HFF-Myc (cell line): ENCODE results near the gene WDR59.

Experiments
- DNase-seq: peaks from one replicate; pipeline ENCODE4 v3.0.0-alpha.2; 2011; ENCODE audit warnings: low read depth; ENCODE audit errors: extremely low read depth
- H3K4me3 ChIP-seq: replicated peaks from 2 replicates; pipeline ENCODE4 v1.5.1; 2011; ENCODE audit warnings: low read depth, mild to moderate bottlenecking, control low read depth, low read length
- CTCF ChIP-seq: IDR thresholded peaks from 2 replicates; pipeline ENCODE4 v1.5.1; 2012; ENCODE audit warnings: mild to moderate bottlenecking, low read depth, low read length, control low read depth; ENCODE audit errors: missing control alignments

Gene WDR59

DNA sequence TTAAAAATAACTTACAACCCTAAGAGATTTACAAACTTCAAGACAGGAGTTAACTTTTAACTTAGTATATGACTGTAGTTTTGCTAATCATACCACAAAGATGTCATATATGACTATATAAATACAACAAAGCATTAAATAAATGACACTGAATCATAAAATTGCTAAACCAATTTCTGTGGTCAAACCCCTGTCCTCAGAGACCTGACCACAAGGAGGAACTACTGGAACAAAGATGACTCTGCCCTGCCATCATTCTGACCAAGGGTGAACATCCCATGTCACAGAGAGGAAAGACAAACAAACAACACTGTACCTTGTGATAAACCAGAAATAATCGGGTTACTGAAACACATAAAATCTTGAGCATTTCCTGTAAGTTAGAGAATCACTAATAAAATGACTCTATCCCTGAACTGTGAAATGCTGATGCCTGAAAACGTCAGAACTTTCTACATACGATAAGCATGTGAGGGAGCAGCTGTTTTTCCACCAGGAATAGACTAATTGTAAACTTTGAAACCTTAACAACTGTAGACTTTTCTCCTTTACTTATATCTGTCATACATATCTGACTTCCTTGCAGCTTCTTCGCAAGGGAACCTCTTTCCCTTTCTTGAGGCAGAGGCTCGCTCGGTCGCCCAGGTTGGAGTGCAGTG, 47.9 kb downstream of the WDR59 start:
- no peak for TF ChIP-seq CTCF
- H3K4me3 ChIP-seq, result no peak overlapping the region
- no peak for DNase-seq

GRCh38 chr16:74931445-74931844, 53.5 kb downstream of the WDR59 start:
- no peak overlapping the region for H3K4me3 ChIP-seq
- no peak for TF ChIP-seq CTCF
- DNase-seq, result no peak

GRCh38 chr16:74929636-74930035, 55.3 kb downstream of the WDR59 start:
- no peak overlapping the region for H3K4me3 ChIP-seq
- DNase-seq, result no peak
- no peak for TF ChIP-seq CTCF

GRCh38 chr16:74926805-74927204, 58.1 kb downstream of the WDR59 start:
- H3K4me3 ChIP-seq, result no peak overlapping the region
- DNase-seq, result no peak
- TF ChIP-seq CTCF, result no peak

GRCh38 chr16:74923766-74924460, 61.0 kb downstream of the WDR59 start:
- DNase-seq, result no peak
- no peak for TF ChIP-seq CTCF
- H3K4me3 ChIP-seq, result no peak overlapping the region

DNA sequence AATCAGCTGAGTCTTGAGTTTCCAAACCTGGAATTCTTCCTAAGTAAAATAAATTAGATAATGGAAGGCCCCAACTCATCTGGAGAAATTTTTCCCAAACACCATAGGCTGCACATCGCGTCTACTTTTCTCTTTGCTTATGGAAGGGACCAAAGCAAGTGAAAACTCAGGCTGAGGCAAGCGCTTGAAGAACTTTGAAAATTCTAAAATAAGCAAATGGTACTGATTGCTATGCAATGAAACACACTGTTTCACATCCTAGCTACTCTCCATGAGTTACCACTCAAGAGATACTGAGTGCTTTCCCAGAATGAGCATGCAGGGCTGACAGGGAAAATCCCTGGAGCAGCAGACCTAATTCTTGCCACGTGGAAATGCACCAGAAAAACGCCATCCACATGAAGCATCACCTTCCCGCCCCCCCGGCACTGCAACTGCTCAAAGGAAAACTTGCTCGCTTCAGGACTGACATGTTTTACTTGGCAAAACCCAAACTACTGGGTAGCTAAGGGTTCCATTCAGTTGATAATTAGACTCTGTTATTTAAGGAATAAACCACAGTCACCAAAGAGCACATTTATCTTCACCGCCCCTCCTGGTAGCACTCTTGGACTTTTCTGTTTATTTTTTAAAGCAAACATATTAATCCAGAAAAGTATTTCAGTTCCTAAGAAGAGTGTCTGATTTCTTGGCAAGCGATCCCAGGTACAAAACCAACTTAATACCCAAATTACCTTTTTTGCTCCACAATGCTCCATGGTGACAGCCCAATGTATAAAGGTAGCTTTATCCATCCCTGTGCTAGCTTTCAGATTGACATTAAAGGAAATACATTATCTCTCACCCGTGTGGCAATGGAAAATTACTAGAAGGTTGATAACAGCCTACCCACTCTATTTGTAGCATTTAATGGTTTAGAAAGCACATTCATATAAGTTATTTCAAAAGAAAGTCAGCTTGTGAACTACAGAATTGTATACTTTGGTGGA, 62.5 kb downstream of the WDR59 start:
- TF ChIP-seq CTCF, result no peak
- no peak overlapping the region for H3K4me3 ChIP-seq
- DNase-seq, result no peak
